Memory B cell (primary cell): Measurements from ENCODE around the gene EMC8.

Experiments
- ATAC-seq: fragments of 150-1000 bp; cut with Tn5 transposase; 2 replicates; pipeline ENCODE4 v1.10.0; 2021; ENCODE audit warnings: low read depth, mild to moderate bottlenecking, moderate library complexity
- DNase-seq, 2 donors: peaks; one replicate each; pipeline ENCODE4 v3.0.0; 2022; ENCODE audit warnings: low spot score in 2 of 2
- H3K27ac Mint-ChIP-seq: one replicate; pipeline ENCODE4 v1.8.0; 2022; ENCODE audit warnings: mild to moderate bottlenecking, moderate library complexity, mixed read lengths
- H3K27me3 Mint-ChIP-seq: one replicate; pipeline ENCODE4 v1.8.0; 2022; ENCODE audit warnings: mixed read lengths
- H3K36me3 Mint-ChIP-seq: one replicate; pipeline ENCODE4 v1.8.0; 2022; ENCODE audit warnings: mild to moderate bottlenecking, mixed read lengths
- H3K4me1 Mint-ChIP-seq: one replicate; pipeline ENCODE4 v1.8.0; 2022; ENCODE audit warnings: mixed read lengths
- H3K4me3 Mint-ChIP-seq: one replicate; pipeline ENCODE4 v1.8.0; 2022; ENCODE audit warnings: mild to moderate bottlenecking, moderate library complexity, mixed read lengths
- H3K9me3 Mint-ChIP-seq: one replicate; pipeline ENCODE4 v1.8.0; 2022; ENCODE audit warnings: mixed read lengths

The EMC8 gene

DNA sequence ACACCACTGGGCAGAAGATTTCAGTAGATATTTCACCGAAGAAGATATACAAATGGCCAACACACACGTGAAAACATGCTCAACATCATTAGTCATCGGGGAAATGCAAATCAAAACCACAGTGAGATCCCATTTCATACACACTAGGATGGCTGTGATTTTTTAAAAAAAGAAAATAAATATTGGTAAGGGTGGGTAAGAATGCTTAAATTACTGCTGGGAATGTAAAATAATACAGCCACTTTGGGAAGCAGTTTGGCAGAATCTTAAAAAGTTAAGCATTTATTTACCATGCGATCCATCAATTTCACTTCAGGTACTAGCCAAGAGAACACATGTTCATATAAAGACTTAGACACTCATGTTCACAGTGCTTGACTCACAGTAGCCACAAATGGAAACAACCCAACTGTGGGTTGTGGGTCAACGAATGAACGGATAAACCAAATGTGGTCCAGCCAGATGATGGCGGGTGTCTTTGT is 42.0 kb downstream of the EMC8 start:
- peak overlapping the region; percentile 100 for H3K27ac Mint-ChIP-seq
- H3K4me1 Mint-ChIP-seq = peaks cover 64% of the 10 kb centered on the region
- DNase-seq (no peak), ATAC-seq (peak; percentile 27)
- peak overlapping the region; percentile 85 for H3K4me3 Mint-ChIP-seq
- peaks cover 2% of the 10 kb centered on the region for H3K9me3 Mint-ChIP-seq
- no peaks in the 10 kb centered on the region for H3K27me3 Mint-ChIP-seq
- H3K36me3 Mint-ChIP-seq = no peaks in the 10 kb centered on the region

DNA sequence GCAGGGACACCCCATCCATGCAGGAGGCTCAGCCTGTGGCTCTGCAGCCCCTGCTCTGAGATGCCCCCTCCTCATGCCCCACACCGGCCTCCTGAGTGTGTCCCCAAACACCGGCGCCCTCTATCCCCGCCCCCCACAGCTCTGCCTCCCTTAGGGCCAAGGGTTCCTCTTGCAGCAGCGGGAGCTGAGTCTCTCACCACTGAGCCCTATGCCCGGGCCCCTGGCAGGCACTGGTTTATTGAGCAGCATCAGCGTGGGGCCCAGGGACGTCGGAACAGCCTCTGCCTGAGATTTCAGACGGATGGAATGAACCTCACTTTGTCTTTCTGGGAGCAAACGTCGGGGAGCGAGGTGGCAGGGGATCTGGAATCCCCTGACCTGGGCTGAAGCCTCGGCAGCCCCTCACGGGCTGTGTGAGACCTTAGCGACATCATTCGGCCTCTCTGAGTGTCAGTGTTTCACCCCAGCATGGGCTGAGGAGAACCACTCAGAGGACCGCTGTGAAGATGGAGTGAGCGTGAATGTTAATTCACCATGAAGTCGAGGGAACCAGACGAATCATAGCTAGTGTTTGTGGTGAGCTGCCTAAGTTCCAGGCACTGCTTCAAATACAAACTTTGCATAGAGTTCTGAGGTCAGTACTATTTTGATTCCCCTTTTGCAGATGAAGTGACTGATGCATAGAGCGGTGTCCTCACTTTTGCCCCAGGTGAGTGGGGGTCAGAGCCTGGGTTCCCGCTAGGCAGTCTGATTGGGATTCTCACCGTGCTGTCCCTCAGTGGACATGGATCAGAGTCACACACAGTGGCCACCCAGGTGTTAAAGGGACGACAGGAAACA is 43.2 kb downstream of the EMC8 start:
- Mint-ChIP-seq H3K36me3 (no peaks in the 10 kb centered on the region), H3K27ac (peak overlapping the region; percentile 100), H3K9me3 (peaks cover 2% of the 10 kb centered on the region), H3K4me3 (peak overlapping the region; percentile 85), H3K4me1 (peaks cover 61% of the 10 kb centered on the region), H3K27me3 (no peaks in the 10 kb centered on the region)
- ATAC-seq (peak; percentile 67), DNase-seq (peak; percentile 62 to 73)

DNA sequence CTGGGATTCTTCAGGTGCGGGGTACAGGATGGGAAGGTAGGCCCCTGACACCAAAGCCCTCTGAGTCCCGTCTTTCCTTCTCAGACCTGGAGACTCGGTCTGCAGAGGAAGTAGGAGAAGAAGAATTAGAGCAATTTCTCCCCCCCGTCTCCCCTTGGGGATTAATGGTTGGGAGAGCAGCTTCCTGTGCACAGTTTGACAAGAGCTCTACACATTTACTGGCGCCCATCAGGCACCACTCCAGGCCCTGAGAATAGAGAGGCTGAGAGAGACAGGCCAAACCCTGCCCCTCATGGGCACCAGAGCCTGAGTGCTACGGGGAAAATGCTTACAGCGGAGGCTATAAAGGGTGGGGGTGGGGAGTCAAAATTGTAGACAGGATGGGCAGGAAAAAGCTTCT is 44.9 kb downstream of the EMC8 start:
- H3K27ac Mint-ChIP-seq = peak overlapping the region; percentile 100
- DNase-seq = no peak
- peak overlapping the region; percentile 84 for H3K4me3 Mint-ChIP-seq
- peaks cover 2% of the 10 kb centered on the region for H3K9me3 Mint-ChIP-seq
- peaks cover 59% of the 10 kb centered on the region for H3K4me1 Mint-ChIP-seq
- no peaks in the 10 kb centered on the region for H3K27me3 Mint-ChIP-seq
- ATAC-seq = no peak
- H3K36me3 Mint-ChIP-seq = no peaks in the 10 kb centered on the region

DNA sequence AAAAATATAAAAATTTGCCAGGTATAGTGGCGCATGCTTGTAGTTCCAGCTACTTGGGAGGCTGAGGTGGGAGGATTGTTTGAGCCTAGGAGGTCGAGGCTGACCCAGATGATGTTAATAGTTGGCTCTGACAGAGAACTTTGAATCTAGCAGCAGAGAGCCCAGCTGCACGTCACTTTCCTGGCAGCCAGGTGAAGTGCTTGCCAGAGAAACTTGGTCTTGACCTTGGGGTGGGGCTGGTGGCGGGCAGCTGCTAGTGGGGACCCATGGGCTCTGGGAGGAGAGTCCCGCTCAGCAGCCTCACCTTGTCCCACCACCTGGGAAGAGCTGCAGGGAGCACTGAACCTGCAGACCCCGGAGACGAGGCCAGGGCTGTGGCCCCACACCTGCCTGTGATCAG is 45.4 kb downstream of the EMC8 start:
- peak overlapping the region; percentile 84 for H3K4me3 Mint-ChIP-seq
- H3K9me3 Mint-ChIP-seq = no peaks in the 10 kb centered on the region
- DNase-seq = no peak
- H3K27ac Mint-ChIP-seq = peak overlapping the region; percentile 100
- no peaks in the 10 kb centered on the region for H3K36me3 Mint-ChIP-seq
- peaks cover 56% of the 10 kb centered on the region for H3K4me1 Mint-ChIP-seq
- no peaks in the 10 kb centered on the region for H3K27me3 Mint-ChIP-seq
- no peak for ATAC-seq

DNA sequence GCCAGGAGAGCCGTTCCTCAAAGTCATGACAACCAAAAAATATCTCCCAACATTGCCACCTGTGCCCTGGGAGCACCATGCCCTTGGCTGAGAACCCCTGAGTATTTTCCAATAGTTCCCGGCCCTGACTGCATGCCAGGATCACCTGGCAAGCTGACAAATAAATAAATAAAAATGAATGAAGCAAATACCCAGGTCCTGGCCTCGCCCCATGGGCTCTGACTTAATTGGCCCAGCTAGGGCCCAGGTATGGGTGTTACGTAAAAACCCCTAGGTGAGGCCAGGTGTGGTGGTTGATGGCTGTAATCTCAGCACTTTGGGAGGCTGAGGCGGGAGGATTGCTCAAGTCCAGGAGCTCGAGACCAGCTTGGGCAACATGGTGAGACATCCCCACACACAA is 45.8 kb downstream of the EMC8 start:
- Mint-ChIP-seq H3K27me3 (no peaks in the 10 kb centered on the region), H3K4me1 (peaks cover 54% of the 10 kb centered on the region), H3K4me3 (peak overlapping the region; percentile 84), H3K36me3 (no peaks in the 10 kb centered on the region), H3K27ac (peak overlapping the region; percentile 100), H3K9me3 (no peaks in the 10 kb centered on the region)
- ATAC-seq (no peak), DNase-seq (no peak)

DNA sequence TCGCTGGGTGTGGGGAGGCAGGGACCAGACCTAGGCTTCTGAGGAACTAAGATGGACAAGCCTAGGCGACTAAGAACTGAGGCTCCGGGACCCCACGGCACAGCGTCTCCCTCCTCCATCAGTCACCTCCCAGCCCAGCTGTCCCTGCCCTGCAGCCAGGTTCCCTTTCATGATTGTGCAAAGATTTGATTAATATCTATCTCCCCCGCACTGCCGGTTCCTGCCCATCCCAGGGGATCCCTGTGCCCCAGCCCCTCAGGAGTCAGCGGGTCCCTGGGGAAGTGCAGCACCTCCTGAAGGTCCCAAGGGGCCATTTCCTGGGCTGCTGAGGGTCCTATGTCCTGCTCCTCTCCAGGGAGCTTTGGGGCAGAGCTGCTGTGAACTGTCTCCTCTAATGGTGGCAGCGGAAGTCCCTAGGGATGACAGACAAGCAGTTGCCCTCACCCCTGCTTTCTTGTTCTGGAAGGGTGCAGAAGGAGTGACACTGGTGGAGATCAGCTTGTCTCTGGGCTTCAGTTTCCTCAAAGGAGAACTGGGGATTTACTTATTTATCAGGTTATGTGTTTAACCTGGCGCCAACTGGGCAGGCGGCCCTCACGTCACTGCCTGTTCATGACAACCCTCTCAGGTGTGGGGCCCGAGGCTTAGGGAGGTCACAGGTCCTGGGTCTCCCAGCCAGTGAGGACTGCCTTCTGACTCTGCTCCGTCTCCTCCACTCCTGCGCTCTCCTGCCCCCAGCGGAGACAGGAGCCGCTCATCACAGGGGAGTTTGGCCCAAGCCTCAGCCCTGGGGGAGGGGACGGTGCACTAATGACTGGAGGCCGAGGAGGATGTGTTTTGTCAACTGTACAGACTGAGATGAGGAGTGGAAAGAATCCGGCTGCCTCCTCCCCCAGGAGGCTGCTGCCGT is 46.6 kb downstream of the EMC8 start:
- Mint-ChIP-seq H3K27ac (peak overlapping the region; percentile 60), H3K9me3 (no peaks in the 10 kb centered on the region), H3K4me1 (peaks cover 55% of the 10 kb centered on the region), H3K27me3 (no peaks in the 10 kb centered on the region), H3K4me3 (peak overlapping the region; percentile 34), H3K36me3 (no peaks in the 10 kb centered on the region)
- ATAC-seq = no peak
- peak in 1 of 2 donors; percentile 54 for DNase-seq

DNA sequence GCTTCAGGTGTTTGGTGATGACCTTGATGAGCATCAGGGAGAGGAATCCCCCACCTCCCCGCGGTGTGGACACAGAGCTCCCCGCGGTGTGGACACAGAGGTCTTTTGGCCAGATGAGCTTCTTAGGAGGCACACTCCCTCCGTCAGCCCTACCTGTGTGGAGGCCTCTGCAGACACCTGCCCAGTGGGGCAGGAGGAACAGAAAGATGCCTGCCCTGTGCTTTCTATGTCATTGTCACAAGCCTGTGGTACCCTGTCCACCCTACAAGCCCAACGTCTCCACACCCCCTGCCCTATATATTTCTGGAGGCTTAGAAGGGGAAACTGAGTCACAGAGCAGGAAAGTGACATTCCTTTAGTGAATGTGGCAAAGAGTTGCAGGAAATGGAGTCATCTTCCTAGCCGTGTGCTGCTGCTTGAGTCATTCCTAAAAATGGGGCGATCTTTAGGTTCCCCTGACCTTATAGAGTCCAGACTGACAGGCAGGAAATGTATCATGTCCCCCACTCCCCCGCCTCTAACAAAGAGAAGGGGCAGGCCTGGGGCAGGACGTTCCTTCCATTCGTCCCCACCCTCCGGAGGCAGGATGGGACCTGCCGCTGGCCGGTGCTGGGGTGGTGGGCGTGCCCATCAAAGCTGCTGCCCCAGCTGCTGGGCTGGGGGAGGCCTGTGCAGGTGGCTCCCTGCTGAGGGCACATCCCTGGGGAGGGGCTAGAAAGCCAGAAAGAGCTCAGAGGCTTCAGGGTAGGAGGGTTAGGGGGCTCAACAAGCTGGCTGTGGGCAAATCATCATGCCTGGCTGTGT is 47.4 kb downstream of the EMC8 start:
- H3K27ac Mint-ChIP-seq = no peak overlapping the region
- H3K36me3 Mint-ChIP-seq = no peaks in the 10 kb centered on the region
- H3K27me3 Mint-ChIP-seq = no peaks in the 10 kb centered on the region
- ATAC-seq (no peak), DNase-seq (peak in 1 of 2 donors; percentile 48)
- peak overlapping the region; percentile 71 for H3K4me3 Mint-ChIP-seq
- peaks cover 53% of the 10 kb centered on the region for H3K4me1 Mint-ChIP-seq
- H3K9me3 Mint-ChIP-seq = no peaks in the 10 kb centered on the region

DNA sequence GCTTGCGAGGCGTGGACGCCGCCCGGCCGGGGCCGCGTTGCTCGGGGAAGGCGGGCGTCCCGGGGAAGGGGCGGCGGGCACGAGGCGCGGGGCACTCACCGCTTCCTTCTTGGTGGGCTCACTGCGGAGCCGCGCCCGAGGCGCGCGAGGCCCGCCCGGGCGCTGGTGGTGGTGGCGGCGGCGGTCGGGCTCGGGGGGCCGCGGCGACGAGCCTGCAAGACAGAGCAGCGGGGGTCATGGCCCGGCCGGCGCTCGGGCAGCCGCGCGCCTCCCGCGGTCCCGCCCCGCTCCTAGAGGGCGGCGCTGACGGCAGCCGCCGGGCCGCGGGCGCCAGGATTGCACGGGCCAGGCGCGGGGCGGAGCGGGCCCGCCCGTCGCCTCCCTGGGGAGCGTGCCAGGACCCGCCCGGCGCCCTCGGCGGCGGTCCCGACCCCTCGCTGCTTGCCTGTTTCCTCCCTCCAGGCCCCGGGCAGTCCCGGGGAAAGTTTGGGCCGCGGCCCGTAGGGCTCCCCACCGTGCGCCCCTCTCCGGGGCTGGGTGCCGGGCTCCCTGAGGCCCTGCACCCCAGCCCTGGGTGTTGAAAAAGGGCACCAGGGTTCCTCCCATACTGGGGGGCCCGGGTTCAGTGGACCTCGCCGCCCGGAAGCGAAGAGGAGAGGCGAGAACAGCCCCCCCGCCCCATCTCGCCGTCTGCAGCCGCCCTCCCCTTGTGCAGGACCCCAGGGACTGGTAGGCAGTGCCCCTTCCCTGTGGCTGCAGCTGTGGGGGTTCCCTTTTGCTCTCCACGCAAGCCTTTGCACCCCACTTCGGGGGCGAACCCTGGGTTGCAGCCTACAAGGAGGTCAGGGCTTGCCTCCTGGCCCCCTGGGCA is 48.3 kb downstream of the EMC8 start, which contains the start of gene C16orf74:
C16orf74 (minus strand) TSS at position 270 of the 871 bp plus-strand sequence. CDS start 15,879 bp downstream, outside the sequence.
- Mint-ChIP-seq H3K27me3 (no peaks in the 10 kb centered on the region), H3K27ac (peak within 1 kb of the TSS; percentile 65)
- DNase-seq = peak in 1 of 2 donors; percentile 52

DNA sequence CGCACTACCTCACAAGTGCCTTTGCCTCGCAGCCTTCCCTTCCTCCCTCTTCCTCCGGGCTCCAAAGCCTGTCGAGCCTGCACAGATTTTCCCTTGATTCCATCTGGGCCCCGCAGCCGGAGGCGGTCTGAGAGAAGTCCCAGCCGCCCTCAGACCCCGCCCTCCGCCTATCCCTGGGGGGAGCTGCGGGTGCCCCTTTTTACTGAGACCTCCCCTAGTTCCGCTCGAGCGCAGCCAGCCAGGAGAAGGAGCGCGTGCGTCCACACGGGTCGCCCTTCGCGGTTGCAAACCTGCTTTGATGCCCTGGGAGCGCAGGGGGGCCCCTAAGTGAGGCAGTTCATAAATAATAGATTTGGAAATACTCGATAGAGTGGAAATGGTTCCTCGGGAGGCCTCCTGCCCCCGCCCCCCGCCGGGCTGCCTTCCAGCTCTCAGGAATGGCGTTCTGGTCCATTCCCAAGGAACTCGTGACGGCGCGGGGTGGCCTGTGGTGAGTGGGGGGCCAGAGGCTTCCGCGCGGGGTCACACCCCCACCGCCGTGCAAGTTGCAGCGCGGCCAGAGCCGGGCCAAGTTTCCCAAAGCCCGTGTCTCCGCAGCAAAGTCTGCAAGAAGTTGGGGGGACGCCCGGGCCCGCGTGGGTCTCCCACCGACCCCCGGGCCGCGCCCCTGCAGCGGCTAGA is 49.1 kb downstream of the EMC8 start:
- H3K27me3 Mint-ChIP-seq = no peaks in the 10 kb centered on the region
- H3K36me3 Mint-ChIP-seq = no peaks in the 10 kb centered on the region
- peaks cover 47% of the 10 kb centered on the region for H3K4me1 Mint-ChIP-seq
- ATAC-seq (peak; percentile 58), DNase-seq (peak in 1 of 2 donors; percentile 47)
- H3K9me3 Mint-ChIP-seq = no peaks in the 10 kb centered on the region
- H3K27ac Mint-ChIP-seq = peak overlapping the region; percentile 65
- H3K4me3 Mint-ChIP-seq = peak overlapping the region; percentile 91

More for the DNA sequence above, 48.3 kb downstream of the EMC8 start, which contains the start of gene C16orf74:
- Mint-ChIP-seq H3K4me3 (peak within 1 kb of the TSS; percentile 91), H3K36me3 (no peaks in the 10 kb centered on the region), H3K4me1 (peaks cover 49% of the 10 kb centered on the region), H3K9me3 (no peaks in the 10 kb centered on the region)
- ATAC-seq = peak; percentile 48

DNA sequence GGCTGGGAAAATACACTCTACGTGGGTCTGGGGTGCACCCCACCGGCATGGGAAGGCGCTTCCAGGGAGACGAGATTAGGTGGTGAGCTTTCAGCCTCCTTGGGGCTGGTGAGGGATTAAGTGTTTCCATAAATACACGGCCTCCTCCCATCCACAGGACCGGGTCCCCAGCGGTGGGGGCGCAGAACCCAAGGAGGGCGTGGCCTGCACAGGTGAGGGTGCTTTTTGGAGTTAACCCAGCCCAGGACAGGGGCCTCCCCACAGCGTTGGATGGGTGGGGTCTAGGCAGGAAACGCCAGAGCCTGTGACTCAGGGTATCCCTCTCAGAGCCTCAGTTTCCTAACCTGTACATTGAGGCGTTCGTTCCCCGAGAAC is 49.6 kb downstream of the EMC8 start:
- no peaks in the 10 kb centered on the region for H3K9me3 Mint-ChIP-seq
- H3K36me3 Mint-ChIP-seq = no peaks in the 10 kb centered on the region
- no peak for DNase-seq
- H3K27ac Mint-ChIP-seq = no peak overlapping the region
- H3K4me1 Mint-ChIP-seq = peaks cover 44% of the 10 kb centered on the region
- no peaks in the 10 kb centered on the region for H3K27me3 Mint-ChIP-seq
- peak overlapping the region; percentile 91 for H3K4me3 Mint-ChIP-seq
- ATAC-seq = no peak

DNA sequence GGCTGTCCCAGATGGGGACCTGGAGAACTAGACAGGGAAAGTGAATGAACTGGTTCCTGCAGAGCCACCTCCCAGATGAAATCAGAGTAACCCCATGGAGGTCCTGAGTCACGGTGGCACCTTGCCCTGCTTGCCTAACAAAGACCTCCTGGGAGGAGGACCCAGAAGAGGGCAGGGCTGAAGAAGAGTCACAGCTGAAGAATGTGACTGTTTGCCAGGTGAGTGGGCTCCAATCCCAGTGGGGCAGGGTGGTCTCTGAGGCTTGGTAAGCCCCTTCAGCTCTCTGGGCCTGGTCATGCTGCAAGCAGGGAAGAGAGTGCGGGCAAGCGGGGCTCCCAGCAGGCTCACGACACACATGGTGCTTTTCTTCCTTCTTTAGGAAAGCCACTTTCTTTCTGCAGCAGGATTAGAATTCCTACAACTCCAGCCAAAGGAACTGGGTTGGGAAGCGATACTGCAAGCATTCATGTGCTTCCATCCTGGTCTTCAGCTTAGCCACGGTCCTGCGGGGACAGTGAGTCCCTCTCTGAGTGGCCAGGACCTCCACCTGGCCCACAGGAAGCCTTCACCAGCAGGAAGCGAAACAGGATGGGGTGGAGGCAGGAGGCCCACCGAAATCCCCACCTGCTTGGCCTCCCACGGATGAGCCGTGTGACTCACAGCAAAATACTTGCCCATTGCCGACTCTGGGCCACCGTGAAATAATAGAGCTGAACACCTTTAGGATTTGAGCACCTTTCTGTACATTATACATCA is 52.7 kb downstream of the EMC8 start:
- H3K9me3 Mint-ChIP-seq = no peaks in the 10 kb centered on the region
- peaks cover 4% of the 10 kb centered on the region for H3K36me3 Mint-ChIP-seq
- H3K27me3 Mint-ChIP-seq = peaks cover 2% of the 10 kb centered on the region
- peak overlapping the region; percentile 40 for H3K4me3 Mint-ChIP-seq
- DNase-seq (no peak), ATAC-seq (no peak)
- H3K4me1 Mint-ChIP-seq = peaks cover 25% of the 10 kb centered on the region
- H3K27ac Mint-ChIP-seq = no peak overlapping the region
